Neural progenitor cell (in vitro differentiated cells): ENCODE measurements around the gene C16orf54. TPM values are rescaled to one million over a fixed set of nuclear protein-coding genes. Genes with fewer than 3 reads are reported as not detected.

Experiments used
- DNase-seq: peaks from one replicate; pipeline ENCODE4 v3.0.0-alpha.2; 2016; ENCODE audit warnings: low spot score
- H2AFZ ChIP-seq: fragments of 200-600 bp; sonication (generic); replicated peaks from 2 replicates; pipeline ENCODE4 v1.6.1; 2016; ENCODE audit warnings: antibody characterized with exemption
- H3F3A ChIP-seq: fragments of 200-600 bp; sonication (generic); 2 replicates; pipeline ENCODE4 v1.6.1; 2016; ENCODE audit warnings: antibody characterized with exemption, low read depth
- H3K27ac ChIP-seq: fragments of 200-600 bp; sonication (generic); 2 replicates; pipeline ENCODE4 v1.5.1; 2016; ENCODE audit warnings: mild to moderate bottlenecking
- H3K27me3 ChIP-seq: fragments of 200-600 bp; sonication (generic); 2 replicates; pipeline ENCODE4 v1.6.1; 2016; ENCODE audit warnings: mild to moderate bottlenecking, moderate library complexity
- H3K36me3 ChIP-seq: fragments of 200-600 bp; sonication (generic); 2 replicates; pipeline ENCODE4 v1.5.1; 2016
- H3K4me1 ChIP-seq: fragments of 200-600 bp; sonication (generic); 2 replicates; pipeline ENCODE4 v1.6.1; 2016; ENCODE audit warnings: mixed run types
- H3K4me2 ChIP-seq: fragments of 200-600 bp; sonication (generic); 2 replicates; pipeline ENCODE4 v1.6.1; 2016
- H3K4me3 ChIP-seq: fragments of 200-600 bp; sonication (generic); 2 replicates; pipeline ENCODE4 v1.5.1; 2016
- H3K79me2 ChIP-seq: fragments of 200-600 bp; sonication (generic); 2 replicates; pipeline ENCODE4 v1.6.1; 2016; ENCODE audit warnings: low read depth
- H3K9ac ChIP-seq: fragments of 200-600 bp; sonication (generic); 2 replicates; pipeline ENCODE4 v1.6.1; 2016
- H3K9me3 ChIP-seq: fragments of 200-600 bp; sonication (generic); 2 replicates; pipeline ENCODE4 v1.5.1; 2016; ENCODE audit warnings: low read depth
- H4K20me1 ChIP-seq: fragments of 200-600 bp; sonication (generic); 2 replicates; pipeline ENCODE4 v1.6.1; 2016; ENCODE audit warnings: low read depth
- H3K27ac Mint-ChIP-seq: 3 replicates; pipeline ENCODE4 v1.8.0; 2021; ENCODE audit warnings: mixed read lengths
- H3K27me3 Mint-ChIP-seq: 2 replicates; pipeline ENCODE4 v1.8.0; 2022; ENCODE audit warnings: low read depth, mild to moderate bottlenecking, inconsistent platforms, moderate library complexity, mixed read lengths; ENCODE audit not compliant: insufficient read depth
- H3K36me3 Mint-ChIP-seq: 3 replicates; pipeline ENCODE4 v1.8.0; 2021; ENCODE audit warnings: mixed read lengths
- H3K4me1 Mint-ChIP-seq: 3 replicates; pipeline ENCODE4 v1.8.0; 2021; ENCODE audit warnings: mixed read lengths
- H3K4me3 Mint-ChIP-seq: 3 replicates; pipeline ENCODE4 v1.8.0; 2021; ENCODE audit warnings: mild to moderate bottlenecking, moderate library complexity, mixed read lengths
- H3K9me3 Mint-ChIP-seq: 3 replicates; pipeline ENCODE4 v1.8.0; 2020; ENCODE audit warnings: mixed read lengths
- EZH2 ChIP-seq: fragments of 200-600 bp; sonication (generic); IDR thresholded peaks from 2 replicates; pipeline ENCODE4 v1.6.1; 2017; ENCODE audit warnings: antibody characterized with exemption, mild to moderate bottlenecking, moderate library complexity
- EZH2phosphoT487 ChIP-seq: fragments of 200-600 bp; sonication (generic); IDR thresholded peaks from 2 replicates; pipeline ENCODE4 v1.6.1; 2017; ENCODE audit warnings: antibody characterized with exemption
- total RNA-seq: library from RNA; depleted of rRNA; stranded (reverse); fragments of >200 nt; gene quantifications from 2 replicates; pipeline ENCODE4 v1.2.3, GENCODE V29; 2015; ENCODE audit warnings: low replicate concordance
- TF ChIP-seq, protein P1 (sequence below): fragments of 200-600 bp; sonication (generic); IDR thresholded peaks from 2 replicates; pipeline ENCODE4 v1.5.1; 2017; ENCODE audit warnings: antibody characterized with exemption, mild to moderate bottlenecking

C16orf54 gene
- total RNA-seq, 1 donor from 2014 or later = not detected

DNA sequence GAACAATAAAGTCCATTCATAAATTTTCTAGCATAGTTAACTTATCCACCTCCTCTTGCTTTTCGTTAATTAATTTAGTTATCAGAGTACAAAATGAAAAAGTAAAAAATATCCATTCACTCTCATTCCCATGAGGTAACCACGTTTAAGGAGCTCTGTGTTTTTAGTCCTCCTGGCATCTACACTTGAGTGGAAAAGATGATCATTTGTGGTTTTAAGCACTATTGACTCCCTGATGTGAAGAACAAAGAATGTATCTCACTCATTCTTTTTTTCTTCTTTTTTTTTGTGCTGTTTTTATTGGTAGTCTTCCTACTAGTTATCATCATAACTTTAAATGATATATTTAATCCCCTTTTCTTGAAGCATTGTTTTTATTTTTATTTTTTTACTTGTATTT, 40.8 kb downstream of the C16orf54 start:
- peaks cover 8% of the 10 kb centered on the region for H3K4me1 Mint-ChIP-seq
- H3K27me3 Mint-ChIP-seq = no peaks in the 10 kb centered on the region
- H3K27ac Mint-ChIP-seq = no peak overlapping the region
- Histone ChIP-seq H3K9ac (no peak overlapping the region), H3F3A (peaks cover 26% of the 10 kb centered on the region), H3K36me3 (no peaks in the 10 kb centered on the region), H4K20me1 (no peaks in the 10 kb centered on the region), H3K4me1 (peaks cover 10% of the 10 kb centered on the region), H3K4me3 (no peak overlapping the region), H3K79me2 (peaks cover 7% of the 10 kb centered on the region), H3K27me3 (no peaks in the 10 kb centered on the region), H3K4me2 (no peak overlapping the region), H3K9me3 (no peaks in the 10 kb centered on the region), H2AFZ (no peak overlapping the region), H3K27ac (no peak overlapping the region)
- no peak overlapping the region for H3K4me3 Mint-ChIP-seq
- no peak for DNase-seq
- H3K36me3 Mint-ChIP-seq = peaks cover 3% of the 10 kb centered on the region
- peaks cover 5% of the 10 kb centered on the region for H3K9me3 Mint-ChIP-seq
- TF ChIP-seq EZH2 (no peak), EZH2phosphoT487 (no peak)
- TF ChIP-seq, protein P1, sequence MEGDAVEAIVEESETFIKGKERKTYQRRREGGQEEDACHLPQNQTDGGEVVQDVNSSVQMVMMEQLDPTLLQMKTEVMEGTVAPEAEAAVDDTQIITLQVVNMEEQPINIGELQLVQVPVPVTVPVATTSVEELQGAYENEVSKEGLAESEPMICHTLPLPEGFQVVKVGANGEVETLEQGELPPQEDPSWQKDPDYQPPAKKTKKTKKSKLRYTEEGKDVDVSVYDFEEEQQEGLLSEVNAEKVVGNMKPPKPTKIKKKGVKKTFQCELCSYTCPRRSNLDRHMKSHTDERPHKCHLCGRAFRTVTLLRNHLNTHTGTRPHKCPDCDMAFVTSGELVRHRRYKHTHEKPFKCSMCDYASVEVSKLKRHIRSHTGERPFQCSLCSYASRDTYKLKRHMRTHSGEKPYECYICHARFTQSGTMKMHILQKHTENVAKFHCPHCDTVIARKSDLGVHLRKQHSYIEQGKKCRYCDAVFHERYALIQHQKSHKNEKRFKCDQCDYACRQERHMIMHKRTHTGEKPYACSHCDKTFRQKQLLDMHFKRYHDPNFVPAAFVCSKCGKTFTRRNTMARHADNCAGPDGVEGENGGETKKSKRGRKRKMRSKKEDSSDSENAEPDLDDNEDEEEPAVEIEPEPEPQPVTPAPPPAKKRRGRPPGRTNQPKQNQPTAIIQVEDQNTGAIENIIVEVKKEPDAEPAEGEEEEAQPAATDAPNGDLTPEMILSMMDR = no peak

DNA sequence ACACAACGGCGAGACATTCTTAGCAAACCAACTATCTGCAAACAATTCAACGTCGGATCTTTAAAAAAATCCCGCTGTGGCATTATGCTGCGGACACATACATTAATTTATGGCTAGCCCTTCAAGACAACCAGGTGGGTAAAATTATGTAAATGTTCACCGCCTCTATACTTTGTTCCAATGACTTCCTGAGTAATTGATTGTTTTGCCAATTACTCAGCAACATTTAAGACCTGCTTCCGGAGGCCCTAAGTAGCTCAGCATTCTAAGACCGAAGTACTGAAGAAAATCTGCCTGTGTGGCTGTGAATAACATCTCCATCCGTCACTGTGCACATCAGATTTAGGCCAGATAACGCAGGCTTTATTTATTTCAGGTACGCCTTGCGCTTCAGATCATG, 43.5 kb downstream of the C16orf54 start:
- H3K27me3 ChIP-seq = no peaks in the 10 kb centered on the region
- H4K20me1 ChIP-seq = no peaks in the 10 kb centered on the region
- no peak overlapping the region for H3K4me3 Mint-ChIP-seq
- no peak overlapping the region for H3K27ac ChIP-seq
- H3K4me1 ChIP-seq = no peaks in the 10 kb centered on the region
- H3K4me3 ChIP-seq = no peak overlapping the region
- H3K36me3 ChIP-seq = no peaks in the 10 kb centered on the region
- peaks cover 5% of the 10 kb centered on the region for H3K27me3 Mint-ChIP-seq
- H2AFZ ChIP-seq = no peak overlapping the region
- H3K36me3 Mint-ChIP-seq = peaks cover 11% of the 10 kb centered on the region
- no peak overlapping the region for H3K9ac ChIP-seq
- no peaks in the 10 kb centered on the region for H3K9me3 ChIP-seq
- H3F3A ChIP-seq = peaks cover 20% of the 10 kb centered on the region
- H3K27ac Mint-ChIP-seq = no peak overlapping the region
- TF ChIP-seq EZH2 (no peak), EZH2phosphoT487 (no peak)
- TF ChIP-seq, protein P1 = no peak
- peaks cover 17% of the 10 kb centered on the region for H3K9me3 Mint-ChIP-seq
- no peak for DNase-seq
- peaks cover 7% of the 10 kb centered on the region for H3K4me1 Mint-ChIP-seq
- no peaks in the 10 kb centered on the region for H3K79me2 ChIP-seq
- H3K4me2 ChIP-seq = no peak overlapping the region

DNA sequence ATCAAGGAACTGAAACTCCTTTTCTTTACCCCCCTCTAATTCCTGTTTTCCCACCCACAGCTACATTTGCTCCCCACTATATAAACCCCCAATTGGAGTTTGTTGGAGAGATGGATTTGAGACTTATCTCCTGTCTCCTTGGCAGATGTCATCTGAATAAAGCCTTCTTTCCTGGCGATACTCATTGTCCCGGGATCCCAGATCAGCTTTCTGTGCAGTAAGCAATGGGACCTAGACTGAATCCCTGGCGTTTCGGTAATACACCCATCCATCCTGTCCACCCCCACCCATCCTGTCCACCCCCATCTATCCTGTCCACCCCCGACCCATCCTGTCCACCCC, 44.6 kb downstream of the C16orf54 start:
- Mint-ChIP-seq H3K27me3 (peaks cover 5% of the 10 kb centered on the region), H3K9me3 (peaks cover 17% of the 10 kb centered on the region), H3K27ac (no peak overlapping the region), H3K4me3 (no peak overlapping the region), H3K4me1 (peaks cover 7% of the 10 kb centered on the region), H3K36me3 (peaks cover 11% of the 10 kb centered on the region)
- H3K9ac ChIP-seq = no peak overlapping the region
- peaks cover 20% of the 10 kb centered on the region for H3F3A ChIP-seq
- no peak for TF ChIP-seq EZH2
- TF ChIP-seq EZH2phosphoT487 = no peak
- TF ChIP-seq, protein P1 = no peak
- DNase-seq = no peak
- no peak overlapping the region for H2AFZ ChIP-seq
- H3K27me3 ChIP-seq = no peaks in the 10 kb centered on the region
- no peaks in the 10 kb centered on the region for H3K9me3 ChIP-seq
- H3K4me1 ChIP-seq = no peaks in the 10 kb centered on the region
- H3K79me2 ChIP-seq = no peaks in the 10 kb centered on the region
- H3K27ac ChIP-seq = no peak overlapping the region
- H3K4me2 ChIP-seq = no peak overlapping the region
- H3K36me3 ChIP-seq = no peaks in the 10 kb centered on the region
- H4K20me1 ChIP-seq = no peaks in the 10 kb centered on the region
- no peak overlapping the region for H3K4me3 ChIP-seq
